Sciatic nerve (tissue), 2 donors: ENCODE results near the gene HDAC10. TPM values are rescaled to one million over a fixed set of nuclear protein-coding genes. Genes with fewer than 3 reads are reported as not detected.

Experiments
- ATAC-seq: fragments of 200-7000 bp; cut with Tn5 transposase; one replicate; pipeline ENCODE4 v1.9.1; 2020; ENCODE audit warnings: mild to moderate bottlenecking, moderate library complexity
- DNase-seq: peaks from one replicate; pipeline ENCODE4 v3.0.0-alpha.2; 2020; ENCODE audit warnings: low spot score
- intact Hi-C: fragments of 100-400 bp; cut with DNase I; formaldehyde crosslinking; loops from one replicate; pipeline ENCODE4 v1.14.2; 2022
- total RNA-seq: library from RNA; stranded (reverse); fragmentation: NEBNext Ultra II Directional; extraction: Animal tissue kit (Norgen Biotek cat#: 25700); gene quantifications from one replicate; pipeline ENCODE4 v1.2.1, GENCODE V29; 2021
- donor health status: DM: no; HTN: no; CAD: no.
- donor health status: DM: no; HTN: no; CAD: no.

Gene HDAC10
- total RNA-seq, 1 donor from 2014 or later = 32.4 TPM

- intact Hi-C loops = no loop called here
- no peak for DNase-seq
- ATAC-seq = no peak
Observed at GRCh38 chr22:50198624-50199017, 52.4 kb downstream of the HDAC10 start.

GRCh38 chr22:50197856-50198623 is 53.0 kb downstream of the HDAC10 start:
- ATAC-seq = no peak
- intact Hi-C loops = no loop called here
- no peak for DNase-seq

- no peak for DNase-seq
- no peak for ATAC-seq
- intact Hi-C loops = no loop called here
Observed at GRCh38 chr22:50197000-50197800, 53.9 kb downstream of the HDAC10 start.

- intact Hi-C loops = no loop called here
- DNase-seq = no peak
- no peak for ATAC-seq
Observed at GRCh38 chr22:50196256-50196655, 54.8 kb downstream of the HDAC10 start.

Other genes starting within 250 kb of the HDAC10 start
- gene IL17REL, start 238.5 kb downstream of the HDAC10 start, total RNA-seq = not detected
- gene TTLL8, start 193.0 kb downstream of the HDAC10 start, total RNA-seq = not detected
- 0.45 TPM for gene MLC1, start 165.8 kb downstream of the HDAC10 start, total RNA-seq
- 1.6 TPM for gene MOV10L1, start 161.3 kb downstream of the HDAC10 start, total RNA-seq
- gene PANX2, start 80.5 kb downstream of the HDAC10 start, total RNA-seq = 0.76 TPM
- 22.8 TPM for gene TRABD, start 65.4 kb downstream of the HDAC10 start, total RNA-seq
- 22.6 TPM for gene SELENOO, start 50.3 kb downstream of the HDAC10 start, total RNA-seq
- gene TUBGCP6, start 6.2 kb downstream of the HDAC10 start, total RNA-seq = 47.6 TPM
- gene MAPK12, start 10.4 kb upstream of the HDAC10 start, total RNA-seq = 17.8 TPM
- 20.4 TPM for gene MAPK11, start 19.1 kb upstream of the HDAC10 start, total RNA-seq
- gene PLXNB2, start 56.4 kb upstream of the HDAC10 start, total RNA-seq = 160 TPM
- 14.0 TPM for gene DENND6B, start 75.7 kb upstream of the HDAC10 start, total RNA-seq
- 42.1 TPM for gene PPP6R2, start 92.1 kb upstream of the HDAC10 start, total RNA-seq
- gene SBF1, start 223.8 kb upstream of the HDAC10 start, total RNA-seq = 73.4 TPM
- gene ADM2, start 230.3 kb upstream of the HDAC10 start, total RNA-seq = 0.09 TPM
- not detected for gene MIOX, start 235.6 kb upstream of the HDAC10 start, total RNA-seq